ENCODE measurements around the gene PDE4B.
"Not testable (repeated sequence)": the region's sequence is repeated elsewhere in the genome, so short reads cannot be mapped to it uniquely, and the experiment has no call there.

PDE4B gene

DNA sequence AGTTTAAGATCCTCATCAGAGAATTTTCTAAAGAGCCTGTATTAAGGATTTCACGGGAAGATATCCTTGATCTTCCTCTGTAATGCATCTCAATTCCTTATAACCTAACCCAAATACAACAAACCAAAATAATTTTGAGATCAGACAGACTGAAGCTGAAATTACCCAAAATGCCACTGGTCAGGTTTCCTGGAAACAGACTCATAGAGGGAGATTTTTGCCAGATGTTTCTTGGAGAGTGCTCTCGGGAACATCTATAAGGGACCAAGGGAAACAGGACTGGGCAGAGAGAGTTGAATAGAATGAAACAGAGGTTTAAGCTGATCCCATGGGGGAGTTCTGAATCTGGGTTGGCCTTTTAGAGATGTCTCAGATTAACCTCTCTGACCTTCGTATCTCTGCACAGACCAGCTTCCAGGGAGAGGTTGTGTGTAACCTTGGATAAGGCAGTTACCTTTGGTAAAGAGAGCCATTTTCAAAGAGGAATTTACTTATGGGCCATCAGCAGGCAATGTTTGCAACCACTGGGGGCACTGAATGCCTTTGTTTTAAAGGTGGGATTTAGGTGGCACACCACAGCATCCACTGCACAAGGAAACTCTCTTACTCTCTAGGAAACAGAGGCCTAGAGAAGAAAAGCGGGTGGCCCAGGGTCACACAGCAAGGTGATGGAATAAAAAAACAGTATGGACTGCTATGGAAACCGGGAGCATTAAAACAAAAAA, 610.5 kb downstream of the PDE4B start:
- DNase-seq: no peak

GRCh38 chr1:66405061-66405460, 612.4 kb downstream of the PDE4B start:
- DNase-seq: no peak

DNA sequence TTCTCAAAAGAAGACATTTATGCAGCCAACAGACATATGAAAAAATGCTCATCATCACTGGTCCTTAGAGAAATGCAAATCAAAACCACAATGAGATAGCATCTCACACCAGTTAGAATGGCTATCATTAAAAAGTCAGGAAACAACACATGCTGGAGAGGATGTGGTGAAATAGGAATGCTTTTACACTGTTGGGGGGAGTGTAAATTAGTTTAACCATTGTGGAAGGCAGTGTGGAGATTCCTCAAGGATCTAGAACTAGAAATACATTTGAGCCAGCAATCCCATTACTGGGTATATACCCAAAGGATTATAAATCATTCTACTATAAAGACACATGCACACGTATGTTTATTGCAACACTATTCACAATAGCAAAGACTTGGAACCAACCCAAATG, 618.8 kb downstream of the PDE4B start:
- not testable (repeated sequence) for DNase-seq

- DNase-seq: no peak
Measured at GRCh38 chr1:66412704-66413103, 620.0 kb downstream of the PDE4B start.

DNA sequence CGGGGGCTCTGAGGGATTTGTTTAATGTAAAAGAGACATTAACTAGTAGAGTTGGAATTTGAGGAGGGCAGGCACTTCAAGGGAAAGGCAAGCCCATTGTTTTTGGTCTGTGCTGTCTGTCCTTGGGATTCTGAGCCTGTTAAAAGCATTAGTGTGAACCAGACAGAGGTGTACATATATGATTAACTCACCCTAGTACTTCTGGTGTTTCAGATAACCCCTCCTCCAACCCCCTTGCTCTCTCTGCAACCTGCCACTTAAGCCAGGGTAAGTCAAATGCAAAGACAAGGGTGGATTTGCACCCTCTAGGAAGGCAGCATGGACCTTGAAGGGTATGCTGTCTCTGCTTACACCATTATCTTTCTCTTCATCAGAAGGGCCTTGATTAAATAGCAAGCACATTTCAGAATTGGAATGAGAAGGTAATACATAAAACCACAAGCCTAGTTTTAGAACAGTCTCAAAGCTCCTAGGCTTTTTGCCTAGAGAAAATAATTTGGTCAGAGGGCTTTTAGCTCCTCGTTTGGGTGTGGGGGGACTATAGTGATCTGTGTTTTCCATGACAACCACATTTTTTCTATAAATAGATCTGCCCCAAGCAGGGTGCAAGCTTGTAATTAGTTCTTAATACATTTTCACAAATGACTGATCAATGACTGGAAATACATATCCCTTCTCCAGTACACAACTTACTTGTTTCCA, 620.6 kb downstream of the PDE4B start:
- DNase-seq: no peak

DNA sequence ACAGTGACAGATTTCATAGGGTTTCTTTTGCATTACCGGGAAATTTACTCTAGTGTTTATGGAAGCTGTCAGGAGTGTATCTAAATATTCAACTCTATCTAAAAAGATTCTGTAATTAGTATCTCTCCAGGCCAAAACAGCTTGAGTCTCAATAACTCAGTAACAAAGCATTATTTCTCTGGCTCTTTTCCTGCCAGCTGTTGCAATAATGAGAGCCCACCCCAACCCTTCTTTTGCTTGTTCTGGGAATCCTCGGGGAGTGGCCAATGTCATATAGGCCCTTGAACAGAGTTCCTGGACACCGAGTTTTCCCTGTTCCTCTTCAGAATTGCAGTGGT, 621.1 kb downstream of the PDE4B start:
- DNase-seq: no peak

DNA sequence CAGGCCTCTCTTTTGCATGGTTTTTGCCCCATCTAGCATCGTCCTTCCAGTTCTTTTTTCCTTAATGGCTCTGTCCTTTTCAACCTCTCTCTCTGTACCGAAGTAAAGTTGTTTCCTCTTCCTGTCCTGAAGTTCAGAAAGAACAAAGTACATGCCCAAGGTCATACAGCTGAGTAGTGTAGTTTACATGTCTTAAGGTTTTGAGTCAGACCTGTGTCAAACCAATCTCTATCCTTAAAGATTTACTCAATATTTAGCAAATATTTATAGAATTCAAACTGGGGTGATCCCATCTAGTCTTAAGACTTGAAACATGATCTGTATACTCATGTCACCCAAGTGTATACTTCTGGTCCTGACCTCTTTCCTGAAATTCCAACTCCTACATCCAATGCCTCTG, 622.6 kb downstream of the PDE4B start:
- peak; percentile 53 for DNase-seq

- DNase-seq: peak; percentile 72
Measured at GRCh38 chr1:66415866-66416265, 623.2 kb downstream of the PDE4B start.

GRCh38 chr1:66416295-66416694, 623.6 kb downstream of the PDE4B start:
- DNase-seq: peak; percentile 93

- DNase-seq: no peak
Measured at GRCh38 chr1:66418021-66418420, 625.3 kb downstream of the PDE4B start.

- DNase-seq: peak; percentile 73
Measured at GRCh38 chr1:66420171-66420570, 627.5 kb downstream of the PDE4B start.

GRCh38 chr1:66420906-66421305, 628.2 kb downstream of the PDE4B start:
- DNase-seq: peak; percentile 81

DNA sequence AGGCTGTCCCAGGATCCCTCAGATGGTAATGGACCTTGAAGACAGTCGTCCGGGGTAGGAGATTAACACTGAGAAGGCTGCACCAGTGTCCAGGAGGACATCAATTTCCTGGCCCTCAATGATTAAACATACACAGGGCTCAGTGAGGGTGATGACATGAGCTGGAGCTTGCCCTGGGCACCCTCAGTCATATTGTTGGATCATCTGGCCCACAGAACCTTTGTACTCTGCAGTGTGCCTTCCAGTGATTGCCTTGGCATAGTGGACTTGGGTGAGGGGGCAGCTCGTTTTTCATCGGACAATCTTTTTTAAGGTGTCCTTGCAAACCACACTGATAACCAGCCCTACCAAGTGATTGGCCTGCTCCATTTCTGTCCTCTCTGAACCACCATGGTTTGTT, 630.1 kb downstream of the PDE4B start:
- DNase-seq: no peak

Data from inflammatory macrophage treated with lipopolysaccharide for 4 hours (primary cell).